ENCODE data around the gene RRP1B. TPM values are rescaled to one million over a fixed set of nuclear protein-coding genes. Genes with fewer than 3 reads are reported as not detected.
A peak's percentile ranks its signal among the peaks of the same experiment; 100 is the strongest.

RRP1B gene
- total and polyA plus RNA-seq, 2 of the 13 experiments (the other 11 are each of a cell fraction or from before 2014, with no cell fraction given): 16.3 to 46.2 TPM

DNA sequence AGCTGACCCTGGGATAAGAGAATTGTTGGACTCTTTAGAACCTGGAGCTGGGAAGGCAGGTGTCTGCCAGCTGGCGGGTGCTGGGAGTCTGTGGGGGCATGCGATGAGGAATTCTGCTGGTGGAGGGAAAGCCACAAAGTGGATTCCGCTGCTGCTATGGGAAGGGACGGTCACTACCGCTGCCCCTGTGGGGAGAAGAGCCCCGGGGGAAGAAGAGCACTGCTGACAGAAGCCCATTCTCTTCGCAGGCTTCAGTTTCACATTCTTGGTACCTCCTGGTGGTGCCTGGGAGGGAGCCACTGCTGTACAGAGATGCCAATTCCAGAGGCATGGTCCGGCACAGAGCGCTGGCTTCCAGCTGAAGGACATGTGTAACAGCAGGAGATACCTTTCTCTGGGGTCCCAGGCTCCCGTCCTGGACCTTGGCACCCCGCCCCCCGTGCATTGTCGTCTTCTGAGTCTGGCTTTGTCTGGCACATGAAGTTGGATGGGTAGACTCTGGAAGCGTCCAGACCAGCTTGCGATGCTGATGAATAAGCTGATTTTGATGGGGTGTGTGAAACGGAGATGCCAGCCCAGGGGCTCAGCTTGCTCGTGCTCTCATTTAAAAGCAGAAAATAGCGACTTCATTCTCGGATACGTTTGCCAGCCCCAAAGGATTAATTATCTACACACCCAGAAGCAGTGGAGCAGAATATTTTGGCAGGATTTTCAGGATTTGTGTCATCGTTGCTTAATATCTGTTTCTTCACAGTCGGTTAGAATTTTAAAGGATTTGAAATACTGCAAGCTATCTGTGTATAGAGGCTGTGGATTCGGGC, 72.7 kb downstream of the RRP1B start (continued):
- TF ChIP-seq, protein P1, sequence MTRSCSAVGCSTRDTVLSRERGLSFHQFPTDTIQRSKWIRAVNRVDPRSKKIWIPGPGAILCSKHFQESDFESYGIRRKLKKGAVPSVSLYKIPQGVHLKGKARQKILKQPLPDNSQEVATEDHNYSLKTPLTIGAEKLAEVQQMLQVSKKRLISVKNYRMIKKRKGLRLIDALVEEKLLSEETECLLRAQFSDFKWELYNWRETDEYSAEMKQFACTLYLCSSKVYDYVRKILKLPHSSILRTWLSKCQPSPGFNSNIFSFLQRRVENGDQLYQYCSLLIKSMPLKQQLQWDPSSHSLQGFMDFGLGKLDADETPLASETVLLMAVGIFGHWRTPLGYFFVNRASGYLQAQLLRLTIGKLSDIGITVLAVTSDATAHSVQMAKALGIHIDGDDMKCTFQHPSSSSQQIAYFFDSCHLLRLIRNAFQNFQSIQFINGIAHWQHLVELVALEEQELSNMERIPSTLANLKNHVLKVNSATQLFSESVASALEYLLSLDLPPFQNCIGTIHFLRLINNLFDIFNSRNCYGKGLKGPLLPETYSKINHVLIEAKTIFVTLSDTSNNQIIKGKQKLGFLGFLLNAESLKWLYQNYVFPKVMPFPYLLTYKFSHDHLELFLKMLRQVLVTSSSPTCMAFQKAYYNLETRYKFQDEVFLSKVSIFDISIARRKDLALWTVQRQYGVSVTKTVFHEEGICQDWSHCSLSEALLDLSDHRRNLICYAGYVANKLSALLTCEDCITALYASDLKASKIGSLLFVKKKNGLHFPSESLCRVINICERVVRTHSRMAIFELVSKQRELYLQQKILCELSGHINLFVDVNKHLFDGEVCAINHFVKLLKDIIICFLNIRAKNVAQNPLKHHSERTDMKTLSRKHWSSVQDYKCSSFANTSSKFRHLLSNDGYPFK (CRISPR knock-in tag; IDR thresholded peaks at IDR 0.05; ENCODE audit: borderline replicate concordance): peak; percentile 57; the same call in 1 of the 2 replicates
- 0 out of 2 replicates have a peak, but pooled peaks have one; percentile 32 for TF ChIP-seq RBFOX2 (IDR thresholded peaks at IDR 0.05; ENCODE audit: low read depth, low read length)

DNA sequence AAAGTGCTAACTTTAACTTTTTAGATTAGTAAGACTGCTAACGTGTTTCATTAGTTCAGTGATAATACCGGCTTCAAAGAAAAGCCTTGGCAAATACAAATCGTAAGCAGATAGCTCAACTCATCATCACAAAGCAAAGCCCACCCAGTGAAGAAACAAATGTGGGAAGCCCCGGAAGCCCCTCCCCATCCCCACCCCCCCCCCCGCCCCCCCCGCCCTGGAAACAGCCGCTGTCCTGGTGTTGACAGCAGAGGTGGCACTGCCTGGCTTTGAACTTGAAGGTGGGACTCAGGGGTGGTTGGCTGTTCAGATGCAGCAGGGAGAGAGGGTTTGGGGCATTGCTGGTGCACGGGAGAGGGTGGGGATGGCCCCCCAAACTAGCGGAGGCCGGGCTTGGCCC, 73.7 kb downstream of the RRP1B start:
- BruUV-seq (replicated peaks): no TSS peak
- peaks cover 89% of the 10 kb centered on the region for H3K4me1 ChIP-seq (ENCODE audit: insufficient read depth, low read length)
- H2AFZ ChIP-seq (ENCODE audit: low read length): no peak overlapping the region
- peaks cover 80% of the 10 kb centered on the region for H3K79me2 ChIP-seq (ENCODE audit: insufficient read depth, low read length)
- H3K27me3 ChIP-seq (ENCODE audit: control insufficient read depth in 1 of 2, insufficient read depth in 2 of 2, low read length in 2 of 2): no peaks in the 10 kb centered on the region; a peak in 1 of 5 replicates
- in situ Hi-C loops (cut with HindIII; ENCODE audit: extremely low pct_ligation_motif_present, low pct_unique_long_range_greater_than_20kb): no loop called here
- intact Hi-C loops (cut with micrococcal nuclease; ENCODE audit: unreplicated experiment): no loop called here
- no peak for FAIRE-seq
- no peak overlapping the region for H3K4me2 ChIP-seq (ENCODE audit: low read depth, low read length)
- H3K27ac ChIP-seq (ENCODE audit: extremely low read length, insufficient read depth, low read length): no peak overlapping the region
- no peak overlapping the region for H3K9ac ChIP-seq (ENCODE audit: insufficient read depth, low read depth, low read length)
- WGBS (ENCODE audit: low lambda C conversion rate): 93% methylated on average over 7 of the region's 10 CpGs
- no peaks in the 10 kb centered on the region; the same call in 1 of the 2 replicates for H4K20me1 ChIP-seq (ENCODE audit: insufficient read depth, low read length)
- H3K9me3 ChIP-seq (ENCODE audit: low read length): no peaks in the 10 kb centered on the region
- H3K36me3 ChIP-seq (replicated peaks in 1 of 2; ENCODE audit: control insufficient read depth in 1 of 2, insufficient read depth in 2 of 2, low read length in 2 of 2): peaks cover 17 to 28% of the 10 kb centered on the region in 2 experiments; a peak in 3 of 5 replicates
- no peak for ATAC-seq
- no peak for DNase-seq (ENCODE audit: low spot score)
- no peak overlapping the region for H3K4me3 ChIP-seq (replicated peaks in 1 of 3; ENCODE audit: insufficient read depth in 1 of 3, low read depth in 2 of 3, low read length in 3 of 3)
- ChIA-PET CTCF (ENCODE audit: low intra/inter-chr PET ratio, low total read pairs) (no interaction called here), POLR2A (no interaction called here)
- TF ChIP-seq MED1 (CRISPR knock-in tag; IDR thresholded peaks at IDR 0.05) (no peak), SRSF9 (IDR thresholded peaks at IDR 0.05; ENCODE audit: borderline replicate concordance, insufficient read depth, low read depth, low read length, poor library complexity, severe bottlenecking) (no peak), ZNF546 (CRISPR knock-in tag; conservative IDR thresholded peaks at IDR 0.05) (no peak), ELF1 (CRISPR knock-in tag; IDR thresholded peaks at IDR 0.05) (no peak), KLF11 (CRISPR knock-in tag; IDR thresholded peaks at IDR 0.05) (no peak), RBFOX2 (IDR thresholded peaks at IDR 0.05; ENCODE audit: low read depth, low read length) (no peak), ZNF557 (CRISPR knock-in tag; IDR thresholded peaks at IDR 0.05) (no peak), BRCA1 (CRISPR knock-in tag; IDR thresholded peaks at IDR 0.05) (no peak), ZSCAN21 (CRISPR knock-in tag; IDR thresholded peaks at IDR 0.05; ENCODE audit: borderline replicate concordance) (no peak), TEAD3 (CRISPR knock-in tag; optimal IDR thresholded peaks at IDR 0.05; ENCODE audit: borderline replicate concordance) (no peak)
- TF ChIP-seq, protein P2, sequence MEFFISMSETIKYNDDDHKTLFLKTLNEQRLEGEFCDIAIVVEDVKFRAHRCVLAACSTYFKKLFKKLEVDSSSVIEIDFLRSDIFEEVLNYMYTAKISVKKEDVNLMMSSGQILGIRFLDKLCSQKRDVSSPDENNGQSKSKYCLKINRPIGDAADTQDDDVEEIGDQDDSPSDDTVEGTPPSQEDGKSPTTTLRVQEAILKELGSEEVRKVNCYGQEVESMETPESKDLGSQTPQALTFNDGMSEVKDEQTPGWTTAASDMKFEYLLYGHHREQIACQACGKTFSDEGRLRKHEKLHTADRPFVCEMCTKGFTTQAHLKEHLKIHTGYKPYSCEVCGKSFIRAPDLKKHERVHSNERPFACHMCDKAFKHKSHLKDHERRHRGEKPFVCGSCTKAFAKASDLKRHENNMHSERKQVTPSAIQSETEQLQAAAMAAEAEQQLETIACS (CRISPR knock-in tag; IDR thresholded peaks at IDR 0.05): no peak
- TF ChIP-seq, protein P3, sequence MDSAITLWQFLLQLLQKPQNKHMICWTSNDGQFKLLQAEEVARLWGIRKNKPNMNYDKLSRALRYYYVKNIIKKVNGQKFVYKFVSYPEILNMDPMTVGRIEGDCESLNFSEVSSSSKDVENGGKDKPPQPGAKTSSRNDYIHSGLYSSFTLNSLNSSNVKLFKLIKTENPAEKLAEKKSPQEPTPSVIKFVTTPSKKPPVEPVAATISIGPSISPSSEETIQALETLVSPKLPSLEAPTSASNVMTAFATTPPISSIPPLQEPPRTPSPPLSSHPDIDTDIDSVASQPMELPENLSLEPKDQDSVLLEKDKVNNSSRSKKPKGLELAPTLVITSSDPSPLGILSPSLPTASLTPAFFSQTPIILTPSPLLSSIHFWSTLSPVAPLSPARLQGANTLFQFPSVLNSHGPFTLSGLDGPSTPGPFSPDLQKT (CRISPR knock-in tag; IDR thresholded peaks at IDR 0.05; ENCODE audit: borderline replicate concordance): no peak
- TF ChIP-seq, protein P4, sequence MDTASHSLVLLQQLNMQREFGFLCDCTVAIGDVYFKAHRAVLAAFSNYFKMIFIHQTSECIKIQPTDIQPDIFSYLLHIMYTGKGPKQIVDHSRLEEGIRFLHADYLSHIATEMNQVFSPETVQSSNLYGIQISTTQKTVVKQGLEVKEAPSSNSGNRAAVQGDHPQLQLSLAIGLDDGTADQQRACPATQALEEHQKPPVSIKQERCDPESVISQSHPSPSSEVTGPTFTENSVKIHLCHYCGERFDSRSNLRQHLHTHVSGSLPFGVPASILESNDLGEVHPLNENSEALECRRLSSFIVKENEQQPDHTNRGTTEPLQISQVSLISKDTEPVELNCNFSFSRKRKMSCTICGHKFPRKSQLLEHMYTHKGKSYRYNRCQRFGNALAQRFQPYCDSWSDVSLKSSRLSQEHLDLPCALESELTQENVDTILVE (CRISPR knock-in tag; IDR thresholded peaks at IDR 0.05): no peak
